ENCODE results near the gene TIMP2. TPM values are rescaled to one million over a fixed set of nuclear protein-coding genes. Genes with fewer than 3 reads are reported as not detected.
A peak's percentile ranks its signal among the peaks of the same experiment; 100 is the strongest.

The TIMP2 gene
- total RNA-seq, 1 donor from 2014 or later, result 1,096 TPM

GRCh38 chr17:78962345-78962983 lies 37.3 kb upstream of the TIMP2 start:
- no peak for TF ChIP-seq CTCF (IDR thresholded peaks at IDR 0.05)
- Mint-ChIP-seq H3K27ac (ENCODE audit: unreplicated experiment) (no peak overlapping the region), H3K27me3 (ENCODE audit: unreplicated experiment) (no peaks in the 10 kb centered on the region), H3K4me1 (ENCODE audit: unreplicated experiment) (peaks cover 17% of the 10 kb centered on the region), H3K36me3 (ENCODE audit: unreplicated experiment) (peaks cover 6% of the 10 kb centered on the region), H3K9me3 (ENCODE audit: unreplicated experiment) (no peaks in the 10 kb centered on the region), H3K4me3 (ENCODE audit: unreplicated experiment) (no peak overlapping the region)
- DNase-seq (ENCODE audit: extremely low spot score, unreplicated experiment), result no peak

DNA sequence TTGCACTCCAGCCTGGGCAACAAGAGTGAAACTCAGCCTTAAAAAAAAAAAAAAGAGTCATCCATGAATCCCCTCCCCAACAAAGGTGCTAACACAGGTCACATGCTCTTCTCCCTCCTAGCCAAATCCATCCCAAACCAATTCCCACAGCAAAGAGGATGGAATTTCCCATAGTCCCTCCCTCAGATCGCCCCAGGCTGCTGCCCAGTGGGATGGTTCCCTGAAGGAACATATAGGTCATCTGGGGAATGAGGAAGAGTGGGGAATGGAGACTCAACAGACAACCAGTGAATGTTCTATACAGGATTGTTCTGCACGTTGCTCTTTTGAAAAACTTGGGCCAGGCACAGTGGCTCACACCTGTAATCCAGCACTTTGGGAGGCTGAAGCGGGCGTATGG lies 36.4 kb upstream of the TIMP2 start:
- no peak for TF ChIP-seq CTCF (IDR thresholded peaks at IDR 0.05)
- Mint-ChIP-seq H3K9me3 (ENCODE audit: unreplicated experiment) (no peaks in the 10 kb centered on the region), H3K4me3 (ENCODE audit: unreplicated experiment) (no peak overlapping the region), H3K27ac (ENCODE audit: unreplicated experiment) (no peak overlapping the region), H3K27me3 (ENCODE audit: unreplicated experiment) (no peaks in the 10 kb centered on the region), H3K36me3 (ENCODE audit: unreplicated experiment) (peaks cover 2% of the 10 kb centered on the region), H3K4me1 (ENCODE audit: unreplicated experiment) (peaks cover 20% of the 10 kb centered on the region)
- DNase-seq (ENCODE audit: extremely low spot score, unreplicated experiment), result no peak

DNA sequence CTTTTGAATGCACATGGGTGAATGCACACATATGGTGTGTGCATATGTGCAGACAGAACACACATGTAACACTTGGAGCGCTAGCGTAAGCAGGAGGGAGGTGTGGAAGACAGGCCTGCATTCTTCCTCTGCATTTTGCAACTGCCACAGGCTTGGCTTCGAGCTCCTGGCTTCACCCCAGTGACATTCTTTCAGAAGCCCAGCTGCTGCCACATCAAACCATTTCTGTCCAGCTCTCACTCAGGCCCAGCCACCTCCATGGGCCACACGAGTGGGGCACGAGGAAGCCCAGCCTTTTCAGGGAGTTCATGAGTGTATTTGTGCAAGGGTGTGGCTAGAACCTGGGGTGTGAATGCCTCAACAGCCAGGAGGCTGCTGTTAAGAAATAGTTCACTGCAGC lies 35.7 kb upstream of the TIMP2 start:
- Mint-ChIP-seq H3K36me3 (ENCODE audit: unreplicated experiment) (peaks cover 2% of the 10 kb centered on the region), H3K27me3 (ENCODE audit: unreplicated experiment) (no peaks in the 10 kb centered on the region), H3K27ac (ENCODE audit: unreplicated experiment) (no peak overlapping the region), H3K9me3 (ENCODE audit: unreplicated experiment) (no peaks in the 10 kb centered on the region), H3K4me3 (ENCODE audit: unreplicated experiment) (no peak overlapping the region), H3K4me1 (ENCODE audit: unreplicated experiment) (peaks cover 20% of the 10 kb centered on the region)
- no peak for DNase-seq (ENCODE audit: extremely low spot score, unreplicated experiment)
- TF ChIP-seq CTCF (IDR thresholded peaks at IDR 0.05), result no peak

DNA sequence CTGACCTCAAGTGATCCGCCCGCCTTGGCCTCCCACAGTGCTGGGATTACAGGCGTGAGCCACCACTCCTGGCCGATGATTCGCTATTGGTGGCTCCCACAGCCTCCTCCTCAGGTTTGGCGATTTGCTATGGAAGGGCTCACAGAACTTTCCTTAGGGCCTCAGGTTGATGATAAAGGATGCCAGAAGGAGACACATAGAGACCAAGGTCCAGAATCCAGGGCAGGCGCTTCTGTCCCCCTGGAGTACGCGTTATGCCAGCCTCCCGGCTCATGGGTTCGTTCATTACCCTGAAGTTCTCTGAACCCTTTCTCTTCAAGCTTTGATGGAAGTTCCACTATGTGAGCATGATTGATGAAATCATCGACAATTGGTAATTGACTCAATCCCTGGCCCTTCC lies 34.6 kb upstream of the TIMP2 start:
- no peak for DNase-seq (ENCODE audit: extremely low spot score, unreplicated experiment)
- no peaks in the 10 kb centered on the region for H3K9me3 Mint-ChIP-seq (ENCODE audit: unreplicated experiment)
- H3K4me3 Mint-ChIP-seq (ENCODE audit: unreplicated experiment), result no peak overlapping the region
- no peaks in the 10 kb centered on the region for H3K27me3 Mint-ChIP-seq (ENCODE audit: unreplicated experiment)
- peaks cover 20% of the 10 kb centered on the region for H3K4me1 Mint-ChIP-seq (ENCODE audit: unreplicated experiment)
- H3K36me3 Mint-ChIP-seq (ENCODE audit: unreplicated experiment), result no peaks in the 10 kb centered on the region
- peak; percentile 7 for TF ChIP-seq CTCF (IDR thresholded peaks at IDR 0.05)
- H3K27ac Mint-ChIP-seq (ENCODE audit: unreplicated experiment), result no peak overlapping the region

GRCh38 chr17:78958641-78959127 lies 33.5 kb upstream of the TIMP2 start:
- Mint-ChIP-seq H3K27me3 (ENCODE audit: unreplicated experiment) (no peaks in the 10 kb centered on the region), H3K4me3 (ENCODE audit: unreplicated experiment) (no peak overlapping the region), H3K27ac (ENCODE audit: unreplicated experiment) (no peak overlapping the region), H3K36me3 (ENCODE audit: unreplicated experiment) (no peaks in the 10 kb centered on the region), H3K4me1 (ENCODE audit: unreplicated experiment) (peaks cover 26% of the 10 kb centered on the region), H3K9me3 (ENCODE audit: unreplicated experiment) (no peaks in the 10 kb centered on the region)
- no peak for TF ChIP-seq CTCF (IDR thresholded peaks at IDR 0.05)
- DNase-seq (ENCODE audit: extremely low spot score, unreplicated experiment), result no peak
